HG03432 (cell line): ENCODE measurements around the gene CGA.
A peak's percentile ranks its signal among the peaks of the same experiment; 100 is the strongest.
"Not testable (repeated sequence)": the region's sequence is repeated elsewhere in the genome, so short reads cannot be mapped to it uniquely, and the experiment has no call there.

Experiments used
- ATAC-seq: cut with Tn5 transposase; IDR thresholded peaks from one replicate; pipeline ENCODE4 v1.9.1; 2021; ENCODE audit warnings: mild to moderate bottlenecking, moderate library complexity; ENCODE audit not compliant: unreplicated experiment

The CGA gene

DNA sequence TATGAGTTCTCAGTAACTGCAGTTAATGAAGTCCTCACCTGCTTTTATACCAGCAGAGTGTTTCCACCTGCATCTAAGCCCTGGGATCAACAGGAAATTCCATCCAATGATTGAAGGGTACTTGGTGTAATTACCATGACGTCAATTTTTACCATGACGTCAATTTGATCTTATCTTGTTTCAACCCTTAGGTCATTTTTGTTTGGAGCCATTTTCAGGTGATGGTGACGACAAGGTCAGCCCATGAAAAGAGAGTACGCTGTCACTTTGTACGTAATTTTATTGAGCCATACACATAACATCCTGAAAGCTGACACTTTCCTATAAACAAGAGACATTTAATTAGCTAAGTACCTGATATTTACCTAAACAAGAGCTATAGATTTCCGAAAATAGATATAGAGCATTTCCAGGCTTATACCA lies at the start of gene CGA:
Gene CGA, minus strand, starts transcription at position 20 of the 423 bp plus-strand sequence. CDS start 6,906 bp downstream, outside the sequence.
- no peak for ATAC-seq

DNA sequence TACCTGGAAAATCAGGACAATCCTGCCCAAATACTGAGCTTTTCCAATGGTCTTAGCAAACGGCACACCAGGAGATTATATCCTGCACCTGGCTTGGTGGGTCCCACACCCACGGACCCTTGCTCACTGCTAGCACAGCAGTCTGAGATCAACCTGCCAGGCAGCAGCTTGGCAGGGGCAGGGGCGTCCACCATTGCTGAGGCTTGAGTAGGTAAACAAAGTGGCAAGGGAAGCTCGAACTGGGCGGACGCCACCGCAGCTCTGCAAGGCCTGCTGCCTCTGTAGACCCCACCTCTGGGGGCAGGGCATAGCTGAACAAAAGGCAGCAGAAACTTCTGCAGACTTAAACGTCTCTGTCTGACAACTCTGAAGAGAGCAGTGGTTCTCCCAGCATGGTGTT lies 45.0 kb upstream of the CGA start:
- ATAC-seq = not testable (repeated sequence)

DNA sequence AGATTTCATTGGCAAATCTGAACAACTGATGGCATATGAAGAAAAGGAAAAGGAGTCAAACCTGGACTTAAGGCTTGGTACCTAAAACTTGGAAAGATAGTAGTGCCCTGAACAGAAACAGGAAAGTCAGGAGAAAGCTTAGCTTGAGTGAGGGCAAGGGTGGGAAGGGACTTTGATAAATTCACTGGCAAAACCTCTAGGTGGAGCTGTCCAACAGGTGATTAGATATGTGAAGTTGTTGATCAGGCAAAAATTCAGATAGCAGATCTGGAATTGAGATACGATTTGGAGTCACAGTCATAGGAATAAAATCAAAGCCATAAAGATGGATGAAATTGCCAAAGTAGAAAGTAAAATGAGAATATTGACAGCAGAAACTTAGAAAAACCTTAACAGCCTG lies 44.3 kb upstream of the CGA start:
- peak; percentile 76 for ATAC-seq

DNA sequence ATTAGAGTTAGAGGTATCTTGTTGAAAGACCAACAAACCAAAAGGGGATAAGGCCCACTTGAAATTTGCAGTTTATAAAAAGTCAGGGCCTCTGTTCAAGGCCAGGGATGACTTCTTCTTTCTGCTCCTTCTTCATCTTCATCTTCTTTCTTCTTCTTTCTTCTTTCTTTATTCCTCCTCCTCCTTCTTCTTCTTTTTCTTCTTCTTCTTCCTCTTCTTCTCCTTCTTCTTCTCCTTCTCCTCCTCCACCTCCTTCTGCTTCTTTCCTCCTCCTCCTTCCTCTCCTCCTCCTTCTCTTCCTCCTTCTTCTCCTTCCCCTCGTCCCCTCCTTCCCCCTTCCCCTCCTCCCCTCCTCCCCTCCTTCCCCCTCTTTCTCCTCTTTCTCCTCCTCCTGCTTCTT lies 42.1 kb upstream of the CGA start:
- ATAC-seq = no peak

DNA sequence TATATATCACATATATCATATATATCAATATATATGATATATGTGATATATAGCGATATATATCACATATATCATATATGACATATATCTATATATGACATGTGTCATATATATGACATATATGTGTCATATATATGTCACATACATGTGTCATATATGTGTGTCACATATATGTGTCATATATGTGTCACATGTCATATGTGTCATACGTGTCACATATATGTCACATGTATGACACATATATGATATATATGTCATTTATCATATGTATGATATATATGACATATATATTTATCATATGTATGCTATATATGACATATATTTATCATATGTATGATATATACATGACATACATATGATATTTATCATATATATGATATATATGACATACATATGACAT lies 32.8 kb upstream of the CGA start:
- ATAC-seq = no peak

DNA sequence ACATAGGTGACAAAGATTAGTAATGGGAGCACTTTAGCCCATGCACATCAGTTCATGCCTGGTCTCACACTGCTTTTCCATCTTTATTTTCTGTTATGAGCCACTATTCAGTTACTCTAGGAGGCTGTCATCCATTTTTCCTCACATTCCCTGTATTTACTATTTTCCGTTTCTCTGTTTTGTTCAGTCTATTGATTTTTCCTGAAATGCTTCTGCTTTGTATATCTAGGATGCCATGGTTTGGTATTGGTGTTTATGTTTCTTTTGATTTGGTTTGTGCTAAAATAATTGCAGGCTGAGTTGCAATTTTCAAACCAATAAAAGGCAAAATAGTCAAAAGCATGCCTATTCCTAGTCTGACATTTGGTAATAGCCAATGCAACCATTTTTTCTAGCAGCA lies 31.6 kb upstream of the CGA start:
- no peak for ATAC-seq

DNA sequence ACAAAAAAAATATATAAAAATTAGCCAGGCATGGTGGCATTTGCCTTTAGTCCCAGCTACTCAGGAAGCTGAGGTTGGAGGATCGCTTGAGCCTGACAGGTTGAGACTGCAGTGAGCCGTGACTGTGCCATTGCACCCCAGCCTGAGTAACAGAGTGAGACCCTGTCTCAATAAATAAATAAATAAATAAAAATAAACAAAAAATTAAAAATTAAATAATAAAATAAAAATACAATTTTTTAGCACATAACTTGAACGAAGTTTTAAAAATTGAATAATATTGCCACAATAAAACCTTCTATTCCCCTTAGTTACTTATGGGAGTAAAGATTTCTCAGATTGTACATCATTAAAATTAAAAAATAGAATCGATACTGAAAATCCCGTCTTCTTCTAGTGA lies 29.2 kb upstream of the CGA start:
- no peak for ATAC-seq

DNA sequence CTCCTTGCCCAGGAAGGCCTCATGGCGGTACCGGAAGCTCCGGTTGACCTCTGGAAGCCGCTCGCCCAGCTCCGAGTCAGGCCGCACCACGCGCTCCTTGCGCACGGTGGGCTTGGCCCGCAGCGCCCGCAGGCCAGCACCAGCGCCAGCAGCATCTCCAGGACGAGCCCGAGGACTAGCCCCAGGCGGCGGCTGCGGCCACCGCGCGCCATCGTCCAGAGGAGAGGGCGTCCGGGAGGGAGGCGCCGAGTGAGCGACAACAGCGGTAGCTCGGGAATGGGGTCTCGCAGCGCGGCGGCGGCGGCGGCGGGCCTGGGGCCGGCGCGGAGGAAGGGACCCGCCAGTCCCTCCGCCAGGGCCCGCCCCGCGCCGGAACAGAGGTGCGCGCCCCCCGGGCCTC lies 27.6 kb upstream of the CGA start:
- ATAC-seq = no peak

DNA sequence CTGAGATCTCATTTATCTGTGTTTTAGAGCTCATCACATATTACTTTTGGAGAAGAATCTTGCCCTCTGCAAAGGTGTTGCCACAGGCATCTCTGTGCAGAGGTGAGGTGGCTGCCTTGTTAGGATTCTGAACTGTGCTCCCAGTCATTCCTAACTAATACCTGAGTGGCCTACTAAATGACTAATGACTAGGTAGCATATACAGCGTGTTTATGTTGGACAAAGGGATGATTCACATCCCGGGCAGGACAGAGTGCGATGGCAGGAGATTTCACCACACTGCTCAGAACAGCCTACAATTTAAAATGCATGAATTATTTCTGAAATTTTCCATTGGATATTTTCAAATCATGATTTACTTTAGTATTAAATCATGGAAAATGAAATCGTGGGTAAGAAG lies 23.1 kb upstream of the CGA start:
- no peak for ATAC-seq

DNA sequence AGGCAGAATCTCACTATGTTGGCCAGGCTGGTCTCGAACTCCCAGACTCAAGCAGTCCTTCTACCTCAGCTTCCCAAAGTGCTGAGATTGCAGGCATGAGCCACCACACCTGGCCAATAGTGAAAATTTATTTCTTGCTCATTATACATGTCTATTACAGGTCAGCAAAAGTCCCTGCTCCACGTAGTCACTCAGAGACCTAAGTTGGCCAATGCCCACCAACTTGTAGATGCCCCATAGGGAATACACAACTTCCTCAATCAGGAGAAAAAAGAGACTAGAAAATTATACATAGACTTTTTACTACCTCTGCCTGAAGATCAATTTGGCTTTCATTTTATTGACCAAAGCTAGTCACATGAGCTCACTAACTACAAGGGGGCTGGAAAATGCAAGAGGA lies 22.0 kb upstream of the CGA start:
- ATAC-seq = no peak

DNA sequence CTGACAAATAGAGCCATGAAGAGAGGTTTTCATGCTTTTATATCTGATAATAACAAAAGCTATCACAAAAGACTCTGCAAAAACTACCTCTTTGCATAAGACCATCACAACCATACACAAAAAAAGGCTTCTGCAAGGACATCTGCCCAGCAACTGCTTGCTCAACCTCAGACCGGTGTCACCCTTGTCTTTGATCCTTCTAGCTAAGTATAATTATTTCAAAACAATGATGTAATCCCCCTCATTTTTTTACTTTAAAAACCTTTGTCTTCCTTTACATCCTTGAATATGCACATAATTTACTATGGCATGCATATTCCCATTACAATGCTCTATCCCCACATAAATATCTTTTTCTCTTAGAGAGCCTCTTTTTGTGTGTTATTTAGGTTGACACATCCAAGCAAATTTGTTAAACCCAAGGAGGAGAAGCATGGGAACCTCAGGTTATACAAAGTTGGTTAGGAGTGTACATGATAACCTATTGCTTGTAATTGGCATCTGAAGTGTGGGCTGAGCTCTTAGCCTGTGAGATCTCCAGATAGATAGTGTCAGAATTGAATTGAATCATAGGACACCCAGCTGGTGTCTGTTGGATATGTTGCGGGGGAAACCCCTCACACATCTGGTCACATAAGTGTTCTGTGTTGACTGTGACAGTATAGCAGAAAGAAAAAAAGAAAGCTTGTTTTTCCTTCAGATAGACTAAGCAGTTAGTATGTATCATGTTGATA lies 20.7 kb upstream of the CGA start:
- peak; percentile 99 for ATAC-seq

DNA sequence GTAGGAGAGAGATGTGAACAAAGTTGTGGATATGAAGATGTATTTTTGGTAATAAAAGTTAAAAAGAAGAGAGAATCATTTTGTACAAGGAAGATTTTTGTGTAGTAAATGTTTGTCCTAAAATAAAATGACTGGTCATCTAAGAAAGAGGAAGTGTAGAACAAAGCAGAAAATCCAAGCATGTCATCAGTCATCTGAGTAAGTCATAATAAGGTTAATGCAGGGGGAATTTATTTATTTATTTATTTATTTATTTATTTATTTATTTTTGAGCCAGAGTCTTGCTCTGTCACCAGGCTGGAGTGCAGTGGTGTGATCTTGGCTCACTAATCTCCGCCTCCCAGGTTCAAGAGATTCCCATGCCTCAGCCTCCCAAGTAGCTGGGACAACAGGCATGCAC lies 15.7 kb upstream of the CGA start:
- peak; percentile 58 for ATAC-seq

DNA sequence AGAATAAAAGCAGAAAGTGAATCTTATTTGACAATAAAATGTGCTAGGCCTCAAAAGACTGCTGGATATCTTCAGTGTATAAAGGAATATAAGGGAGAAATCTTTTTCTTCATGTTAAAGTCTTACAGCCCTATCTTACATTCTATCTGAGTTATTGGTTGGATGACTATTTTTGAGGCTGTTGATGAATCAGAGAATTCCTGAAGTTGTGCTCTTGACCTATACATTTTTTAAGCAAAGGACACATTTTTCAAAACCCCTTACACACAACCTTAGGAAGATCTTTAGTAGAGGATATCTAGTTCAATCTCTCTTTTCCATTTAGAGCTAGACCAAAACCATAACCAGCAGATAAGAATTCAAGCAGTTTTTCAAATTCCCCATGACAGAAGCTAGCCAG lies 10.9 kb upstream of the CGA start:
- ATAC-seq = no peak

DNA sequence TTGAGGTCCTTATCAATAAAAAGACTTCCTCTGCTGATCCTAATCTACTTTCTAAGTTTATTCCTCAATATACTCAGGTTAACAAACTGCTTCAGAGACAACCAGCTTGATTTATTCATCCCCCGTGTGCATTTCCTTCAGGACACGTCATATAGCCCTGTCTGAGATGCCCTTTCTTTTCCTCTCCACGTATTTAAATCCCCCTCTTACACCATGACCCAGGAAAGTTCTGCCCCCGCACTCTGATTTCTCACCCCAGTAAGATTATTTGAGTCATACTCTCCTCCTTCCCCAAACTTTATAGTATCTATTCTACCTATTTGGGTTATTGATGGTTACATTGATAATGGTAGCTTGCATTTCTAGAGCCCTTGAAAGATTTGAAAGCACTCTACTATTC lies 9.8 kb upstream of the CGA start:
- ATAC-seq = no peak

DNA sequence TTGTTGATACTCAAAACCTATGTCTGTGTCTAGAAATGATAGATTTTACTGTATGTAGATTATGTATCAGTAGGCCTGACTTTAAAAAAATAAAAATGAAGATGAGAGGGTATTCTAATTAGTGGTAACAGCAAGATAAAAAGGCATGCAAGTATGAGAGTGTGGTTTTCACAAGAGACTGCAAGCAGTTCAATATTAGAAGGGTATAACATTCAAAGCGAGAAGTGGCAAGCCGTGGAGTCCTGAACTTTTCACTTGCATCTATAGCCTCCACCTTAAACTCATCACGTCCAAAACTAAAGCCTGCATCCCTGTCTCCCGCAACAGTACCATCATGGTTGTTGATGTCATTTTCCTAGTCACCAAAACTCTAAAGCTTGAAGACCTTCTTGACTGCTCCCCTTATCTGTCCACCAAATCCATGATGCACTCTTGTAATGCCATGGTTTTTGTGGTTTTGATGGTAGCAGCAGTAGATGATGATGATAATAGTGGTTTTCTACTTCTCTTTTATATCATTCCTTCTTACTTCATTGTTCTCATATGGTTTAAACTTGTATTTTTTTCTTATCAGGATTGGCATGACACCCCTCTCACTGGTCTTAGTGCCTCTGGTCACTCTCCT lies 9.2 kb upstream of the CGA start:
- ATAC-seq = no peak

DNA sequence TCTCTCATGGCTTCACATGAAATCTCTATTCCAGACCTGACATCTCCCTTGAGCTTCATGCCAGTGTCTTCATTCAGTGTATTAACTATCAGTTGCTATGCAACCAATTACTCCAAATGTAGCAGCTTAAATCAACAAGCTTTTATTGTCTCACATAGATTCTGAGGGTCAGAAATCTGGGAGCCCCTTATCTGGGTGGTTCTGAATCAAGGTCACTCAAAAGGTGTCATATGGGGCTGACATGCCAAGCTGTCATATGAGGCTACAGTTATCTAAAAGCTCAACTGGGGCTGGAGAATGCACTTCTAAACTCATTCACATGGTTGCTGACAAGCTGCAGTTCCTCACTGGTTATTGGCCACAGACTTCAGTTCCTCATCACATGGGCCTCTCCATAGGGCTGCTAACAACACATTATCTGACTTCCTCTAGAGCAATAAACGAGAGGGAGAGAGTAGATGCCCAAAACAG lies 7.3 kb upstream of the CGA start:
- ATAC-seq = no peak

DNA sequence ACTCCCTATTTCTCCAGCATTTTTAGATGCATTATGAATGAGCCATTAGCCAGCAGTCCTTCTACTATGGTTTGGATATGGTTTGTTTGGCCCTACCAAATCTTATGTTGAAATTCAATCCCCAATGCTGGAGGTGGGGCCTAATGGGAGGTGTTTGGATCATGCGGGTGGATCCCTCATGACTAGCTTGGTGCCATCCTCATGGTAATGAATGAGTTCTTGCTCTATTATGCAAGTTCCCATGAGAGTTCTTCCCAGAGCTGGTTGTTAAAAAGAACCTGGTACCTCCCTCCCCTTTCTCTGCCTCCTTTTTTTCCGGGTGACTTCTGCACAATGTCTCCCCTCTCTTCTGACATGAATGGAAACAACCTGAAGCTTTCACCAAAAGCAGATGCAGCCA lies 6.2 kb upstream of the CGA start:
- no peak for ATAC-seq

DNA sequence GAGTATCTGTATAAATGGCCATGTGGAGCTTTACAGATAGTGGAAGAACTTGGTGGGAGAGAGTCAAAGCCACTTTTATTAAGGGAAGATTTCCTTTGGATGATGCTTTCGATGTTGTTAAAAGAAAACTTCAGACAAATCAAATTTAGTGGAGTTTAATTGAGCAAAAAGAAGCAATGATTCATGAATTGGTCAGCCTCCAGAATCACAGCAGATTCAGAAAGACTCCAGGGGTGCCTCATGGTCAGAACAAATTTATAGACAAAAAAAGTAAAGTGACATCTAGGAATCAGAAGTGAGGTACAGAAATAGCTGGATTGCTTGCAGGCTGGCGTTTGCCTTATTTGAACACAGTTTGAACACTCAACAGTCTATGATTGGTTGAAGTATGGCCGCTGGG lies 5.3 kb upstream of the CGA start:
- no peak for ATAC-seq

DNA sequence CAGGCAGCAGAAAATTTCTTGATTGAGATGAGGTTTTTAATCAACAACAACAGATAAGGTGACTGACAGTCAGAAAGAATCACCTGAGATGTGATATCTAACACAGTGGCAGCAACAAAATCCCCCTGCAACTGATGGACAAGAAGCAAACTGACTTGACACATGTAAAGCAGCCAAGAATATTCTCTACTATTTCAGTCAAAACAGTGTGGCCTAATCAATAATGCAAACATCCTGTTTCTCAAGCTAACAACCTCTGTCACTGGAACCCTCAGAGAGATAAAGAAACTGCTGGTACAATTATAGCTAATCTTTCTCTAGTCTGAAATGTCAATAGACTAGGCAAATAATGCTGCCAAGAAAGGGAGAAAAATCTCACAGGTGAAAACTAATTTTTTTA lies 4.6 kb upstream of the CGA start:
- ATAC-seq = peak; percentile 93

DNA sequence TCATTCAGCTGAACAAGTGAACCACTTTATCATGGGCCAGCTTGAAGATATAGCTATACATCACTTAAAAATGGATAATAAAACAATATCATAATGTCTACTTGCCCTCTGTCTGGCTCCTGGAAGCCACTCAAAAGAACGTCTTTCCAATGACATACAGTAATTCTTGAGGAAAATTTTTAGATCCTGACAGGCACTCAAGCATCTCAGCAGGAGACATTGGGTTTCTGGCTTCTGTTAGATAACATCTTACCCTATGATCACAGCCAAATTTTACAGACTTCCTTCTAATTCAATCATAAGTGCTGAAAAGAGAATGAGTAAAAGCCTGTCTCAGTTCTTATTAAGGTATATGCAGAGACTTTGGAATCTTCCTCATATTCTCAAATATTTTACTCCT lies 330 bp downstream of the CGA start:
- ATAC-seq = no peak

DNA sequence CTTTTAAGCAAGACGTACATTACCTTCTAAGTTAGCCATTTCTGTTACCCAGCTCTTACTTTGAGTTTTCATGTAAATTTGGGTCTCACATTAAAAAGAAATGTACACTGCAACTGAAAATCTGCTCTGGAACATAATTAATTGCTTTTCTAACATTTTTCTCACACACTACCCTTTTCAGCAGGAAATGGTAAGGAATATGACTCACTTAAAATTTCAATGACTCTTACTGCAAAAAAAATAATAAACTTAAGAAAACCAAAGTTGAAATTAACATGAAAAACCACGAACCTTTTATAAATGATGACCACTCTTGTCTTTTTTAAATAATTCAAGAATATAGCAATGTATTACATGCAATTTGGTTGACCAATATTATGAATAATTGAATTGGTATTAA lies 1.3 kb downstream of the CGA start:
- no peak for ATAC-seq

DNA sequence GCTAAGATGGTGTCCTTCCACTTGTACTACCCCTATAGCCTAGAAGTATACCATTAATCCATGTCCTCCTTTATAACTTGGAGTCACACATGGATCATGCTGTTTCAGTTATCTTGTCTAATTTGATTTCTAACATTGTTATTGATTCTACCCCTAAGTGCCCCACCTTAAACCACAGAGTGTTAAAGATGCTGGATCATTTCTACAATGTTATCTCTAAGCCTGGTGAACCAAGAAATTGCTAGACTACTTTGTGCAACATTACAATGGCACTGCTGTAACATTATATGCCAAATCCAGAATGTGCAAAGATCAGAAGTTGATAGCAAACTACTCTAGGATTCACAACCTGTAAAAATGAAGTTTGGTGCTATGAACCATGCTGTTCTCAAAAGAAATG lies 1.7 kb downstream of the CGA start:
- no peak for ATAC-seq

DNA sequence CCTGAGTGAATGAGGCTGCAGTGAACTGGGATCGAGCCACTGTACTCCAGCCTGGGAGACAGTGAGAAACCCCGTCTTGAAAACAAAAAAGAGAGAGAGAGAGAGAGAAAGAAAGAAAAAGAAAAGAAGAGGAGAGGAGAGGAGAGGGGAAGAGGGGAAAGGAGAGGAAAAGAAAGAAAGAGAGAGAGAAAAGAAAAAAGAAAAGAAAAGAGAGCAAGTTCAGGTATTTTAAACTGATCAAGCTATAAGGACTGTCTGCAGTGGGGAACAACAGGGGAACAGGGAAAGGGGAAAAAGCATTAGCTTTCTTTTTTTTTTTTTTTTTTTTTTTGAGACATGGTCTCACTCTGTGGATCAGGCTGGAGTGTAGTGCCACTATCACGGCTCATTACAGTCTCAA lies 2.5 kb downstream of the CGA start:
- ATAC-seq = no peak
